Measurements from ENCODE around the gene FCER2. TPM values are rescaled to one million over a fixed set of nuclear protein-coding genes. Genes with fewer than 3 reads are reported as not detected.

Gene FCER2
- total RNA-seq, 1 experiment from 2014 or later: 0.15 TPM

GRCh38 chr19:7725791-7726190 lies 23.9 kb upstream of the FCER2 start:
- Histone ChIP-seq H3K36me3 (ENCODE audit: control insufficient read depth, insufficient read depth, low read length) (no peaks in the 10 kb centered on the region), H3K27me3 (ENCODE audit: control insufficient read depth, insufficient read depth, low read length) (no peaks in the 10 kb centered on the region; the same call in 1 of the 2 replicates), H3K4me1 (ENCODE audit: control insufficient read depth, insufficient read depth, low read length) (no peaks in the 10 kb centered on the region), H3K9me3 (ENCODE audit: control insufficient read depth, insufficient read depth, low read depth, low read length) (no peaks in the 10 kb centered on the region), H3K4me3 (ENCODE audit: low read depth in 2 of 2, low read length in 2 of 2) (no peak overlapping the region), H3K27ac (ENCODE audit: low read length) (no peak overlapping the region)
- in situ Hi-C loops (cut with HindIII; ENCODE audit: low pct_unique_long_range_greater_than_20kb, low sequenced_read_pairs): no loop called here
- ChIA-PET POLR2A (interaction anchor here (0.7 kb wide), 1 partner anchor 54 kb away, joined by 4 read pairs; no protein-coding TSS in a partner anchor), CTCF (no interaction called here)
- BruUV-seq (replicated peaks): no TSS peak
- intact Hi-C loops (cut with micrococcal nuclease; ENCODE audit: unreplicated experiment): no loop called here
- TF ChIP-seq REST (IDR thresholded peaks at IDR 0.05; ENCODE audit: insufficient read depth in 1 of 2, low read depth in 2 of 2, low read length in 1 of 2) (no peak), TCF7L2 (IDR thresholded peaks at IDR 0.05; ENCODE audit: low read depth, low read length) (no peak), POLR2AphosphoS5 (IDR thresholded peaks at IDR 0.05; ENCODE audit: low read depth, low read length) (no peak), SIN3A (IDR thresholded peaks at IDR 0.05; ENCODE audit: borderline replicate concordance, insufficient read depth, low read depth, low read length) (no peak)
- TF ChIP-seq, protein P1, sequence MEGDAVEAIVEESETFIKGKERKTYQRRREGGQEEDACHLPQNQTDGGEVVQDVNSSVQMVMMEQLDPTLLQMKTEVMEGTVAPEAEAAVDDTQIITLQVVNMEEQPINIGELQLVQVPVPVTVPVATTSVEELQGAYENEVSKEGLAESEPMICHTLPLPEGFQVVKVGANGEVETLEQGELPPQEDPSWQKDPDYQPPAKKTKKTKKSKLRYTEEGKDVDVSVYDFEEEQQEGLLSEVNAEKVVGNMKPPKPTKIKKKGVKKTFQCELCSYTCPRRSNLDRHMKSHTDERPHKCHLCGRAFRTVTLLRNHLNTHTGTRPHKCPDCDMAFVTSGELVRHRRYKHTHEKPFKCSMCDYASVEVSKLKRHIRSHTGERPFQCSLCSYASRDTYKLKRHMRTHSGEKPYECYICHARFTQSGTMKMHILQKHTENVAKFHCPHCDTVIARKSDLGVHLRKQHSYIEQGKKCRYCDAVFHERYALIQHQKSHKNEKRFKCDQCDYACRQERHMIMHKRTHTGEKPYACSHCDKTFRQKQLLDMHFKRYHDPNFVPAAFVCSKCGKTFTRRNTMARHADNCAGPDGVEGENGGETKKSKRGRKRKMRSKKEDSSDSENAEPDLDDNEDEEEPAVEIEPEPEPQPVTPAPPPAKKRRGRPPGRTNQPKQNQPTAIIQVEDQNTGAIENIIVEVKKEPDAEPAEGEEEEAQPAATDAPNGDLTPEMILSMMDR (IDR thresholded peaks at IDR 0.05): no peak
- ATAC-seq: no peak
- no peak for DNase-seq (ENCODE audit: low read depth, low spot score)

GRCh38 chr19:7722231-7722651 lies 20.3 kb upstream of the FCER2 start:
- intact Hi-C loops (cut with micrococcal nuclease; ENCODE audit: unreplicated experiment) (no loop called here), in situ Hi-C loops (cut with HindIII; ENCODE audit: low pct_unique_long_range_greater_than_20kb, low sequenced_read_pairs) (no loop called here)
- no peak for TF ChIP-seq REST (IDR thresholded peaks at IDR 0.05; ENCODE audit: insufficient read depth in 1 of 2, low read depth in 2 of 2, low read length in 1 of 2)
- ATAC-seq: no peak
- Histone ChIP-seq H3K4me3 (ENCODE audit: low read depth in 2 of 2, low read length in 2 of 2) (no peak overlapping the region), H3K4me1 (ENCODE audit: control insufficient read depth, insufficient read depth, low read length) (no peaks in the 10 kb centered on the region), H3K27me3 (ENCODE audit: control insufficient read depth, insufficient read depth, low read length) (no peaks in the 10 kb centered on the region), H3K27ac (ENCODE audit: low read length) (no peak overlapping the region), H3K9me3 (ENCODE audit: control insufficient read depth, insufficient read depth, low read depth, low read length) (no peaks in the 10 kb centered on the region), H3K36me3 (ENCODE audit: control insufficient read depth, insufficient read depth, low read length) (no peaks in the 10 kb centered on the region)
- BruUV-seq (replicated peaks): no TSS peak
- POLR2A ChIA-PET: no interaction called here
- no peak for DNase-seq (ENCODE audit: low read depth, low spot score)
- CTCF ChIA-PET: no interaction called here
